Activated effector memory CD4-positive, alpha-beta T cell treated with anti-CD3 and anti-CD28 coated beads, Interleukin-2, amount 50 U/mL, for 16 hours (primary cell): ENCODE data around the gene CABYR.

Source experiments
- DNase-seq: peaks from one replicate; pipeline ENCODE4 v3.0.0-alpha.2; 2020

Gene CABYR

GRCh38 chr18:24138789-24139616 lies at the start of gene CABYR:
TSS of gene CABYR (plus strand) at chr18:24139062. CDS start at chr18:24143115, 4,053 bp downstream.
- peak; percentile 92 for DNase-seq

- DNase-seq: no peak
Observed at GRCh38 chr18:24089076-24089475, 49.8 kb upstream of the CABYR start.

- DNase-seq: no peak
Observed at GRCh38 chr18:24089515-24090337, 49.1 kb upstream of the CABYR start.

GRCh38 chr18:24090876-24091275 lies 48.0 kb upstream of the CABYR start:
- no peak for DNase-seq

- no peak for DNase-seq
Observed at GRCh38 chr18:24094561-24094960, 44.3 kb upstream of the CABYR start.

- DNase-seq: no peak
Observed at GRCh38 chr18:24095976-24096375, 42.9 kb upstream of the CABYR start.

GRCh38 chr18:24103320-24104021 lies 35.4 kb upstream of the CABYR start:
- DNase-seq: no peak

- no peak for DNase-seq
Observed at GRCh38 chr18:24104486-24104885, 34.4 kb upstream of the CABYR start.

GRCh38 chr18:24108641-24109040 lies 30.2 kb upstream of the CABYR start:
- DNase-seq: no peak

GRCh38 chr18:24111936-24112335 lies 26.9 kb upstream of the CABYR start:
- no peak for DNase-seq

GRCh38 chr18:24112464-24112863 lies 26.4 kb upstream of the CABYR start:
- DNase-seq: no peak

- peak; percentile 66 for DNase-seq
Observed at GRCh38 chr18:24112874-24113615, 25.8 kb upstream of the CABYR start.

GRCh38 chr18:24114924-24115549 lies 23.8 kb upstream of the CABYR start:
- no peak for DNase-seq

- DNase-seq: no peak
Observed at GRCh38 chr18:24115628-24116027, 23.2 kb upstream of the CABYR start.

- peak; percentile 91 for DNase-seq
Observed at GRCh38 chr18:24118750-24119577, 19.9 kb upstream of the CABYR start.

GRCh38 chr18:24120676-24121075 lies 18.2 kb upstream of the CABYR start:
- no peak for DNase-seq

- no peak for DNase-seq
Observed at GRCh38 chr18:24121625-24122024, 17.2 kb upstream of the CABYR start.

- DNase-seq: no peak
Observed at GRCh38 chr18:24126155-24126961, 12.5 kb upstream of the CABYR start.

GRCh38 chr18:24127735-24128134 lies 11.1 kb upstream of the CABYR start:
- DNase-seq: no peak

GRCh38 chr18:24128700-24129099 lies 10.2 kb upstream of the CABYR start:
- DNase-seq: no peak
